HEK293 (cell line): ENCODE results near the gene KIDINS220.

Experiments
- CTCF ChIA-PET: fragments of 350-600 bp; formaldehyde crosslinking; extraction: SDS; loops from one replicate; lab custom pipeline; 2021; ENCODE audit warnings: antibody characterized with exemption; lab: Yijun Ruan, JAX
- POLR2A ChIA-PET: fragments of 300-600 bp; formaldehyde crosslinking; extraction: SDS; loops from one replicate; lab custom pipeline; 2020; ENCODE audit warnings: antibody characterized with exemption, inconsistent platforms; lab: Yijun Ruan, JAX
- H3K27ac ChIP-seq: fragments of 200-500 bp; sonication (Bioruptor generic); 2 replicates; pipeline ENCODE4 v1.5.1; 2014; ENCODE audit warnings: low read depth, low read length, control low read depth, inconsistent platforms; ENCODE audit errors: extremely low read depth
- H3K36me3 ChIP-seq, 2 experiments: fragments of 200-500 bp in 1 of 2; sonication (Bioruptor generic) in 1 of 2; 1 replicate in 1 of 2; 2 replicates in 1 of 2; pipeline ENCODE4 v1.5.1; 2014 to 2017; ENCODE audit warnings: inconsistent platforms in 2 of 2, low read length in 2 of 2; ENCODE audit not compliant: control insufficient read depth in 2 of 2, insufficient read depth in 1 of 2
- H3K4me1 ChIP-seq: fragments of 200-500 bp; sonication (Bioruptor generic); 2 replicates; pipeline ENCODE4 v1.5.1; 2014; ENCODE audit warnings: mild to moderate bottlenecking, low read length, inconsistent platforms; ENCODE audit not compliant: control insufficient read depth, insufficient read depth
- H3K4me3 ChIP-seq: 2 replicates; pipeline ENCODE4 v1.5.1; 2011; ENCODE audit warnings: low read depth, mild to moderate bottlenecking, control low read depth, low read length, moderate library complexity
- H3K9me3 ChIP-seq: fragments of 200-500 bp; sonication (Bioruptor generic); 2 replicates; pipeline ENCODE4 v1.5.1; 2014; ENCODE audit warnings: low read depth, low read length, inconsistent platforms; ENCODE audit not compliant: control insufficient read depth, insufficient read depth
- KLF1 ChIP-seq: fragments of 450-650 bp; formaldehyde crosslinking; IDR thresholded peaks from 2 replicates; pipeline ENCODE4 v1.5.1; 2016; ENCODE audit warnings: missing biosample characterization, missing genetic modification characterization
- SP7 ChIP-seq: fragments of 450-650 bp; formaldehyde crosslinking; IDR thresholded peaks from 2 replicates; pipeline ENCODE4 v1.5.1; 2016; ENCODE audit warnings: missing biosample characterization, missing genetic modification characterization
- ZEB2 ChIP-seq: fragments of 450-650 bp; formaldehyde crosslinking; IDR thresholded peaks from 2 replicates; pipeline ENCODE4 v1.5.1; 2016; ENCODE audit warnings: missing biosample characterization, missing genetic modification characterization
- ZNF10 ChIP-seq: fragments of 450-650 bp; formaldehyde crosslinking; IDR thresholded peaks from 2 replicates; pipeline ENCODE4 v1.5.1; 2017; ENCODE audit warnings: missing biosample characterization, missing genetic modification characterization
- ZNF292 ChIP-seq: fragments of 450-650 bp; formaldehyde crosslinking; IDR thresholded peaks from 2 replicates; pipeline ENCODE4 v1.5.1; 2016; ENCODE audit warnings: low read depth, missing biosample characterization, missing genetic modification characterization, borderline replicate concordance
- ZNF302 ChIP-seq: fragments of 450-650 bp; formaldehyde crosslinking; IDR thresholded peaks from 2 replicates; pipeline ENCODE4 v1.5.1; 2016; ENCODE audit warnings: missing biosample characterization, missing genetic modification characterization, low read depth
- ZNF341 ChIP-seq: fragments of 450-650 bp; formaldehyde crosslinking; IDR thresholded peaks from 2 replicates; pipeline ENCODE4; 2016; ENCODE audit warnings: low read depth, missing biosample characterization, missing genetic modification characterization
- ZNF544 ChIP-seq: fragments of 450-650 bp; formaldehyde crosslinking; IDR thresholded peaks from 2 replicates; pipeline ENCODE4 v1.5.0; 2017; ENCODE audit warnings: missing biosample characterization, missing genetic modification characterization
- ZNF626 ChIP-seq: fragments of 450-650 bp; sonication (Bioruptor Pico); formaldehyde crosslinking; IDR thresholded peaks from 2 replicates; pipeline ENCODE4 v1.5.1; 2018; ENCODE audit warnings: missing biosample characterization, missing genetic modification characterization, inconsistent platforms
- TF ChIP-seq, protein P1 (sequence below): fragments of 450-650 bp; formaldehyde crosslinking; IDR thresholded peaks from 2 replicates; pipeline ENCODE4 v1.5.1; 2016; ENCODE audit warnings: missing biosample characterization, missing genetic modification characterization, borderline replicate concordance
- TF ChIP-seq, protein P2 (sequence below): fragments of 450-650 bp; formaldehyde crosslinking; IDR thresholded peaks from 2 replicates; pipeline ENCODE4 v1.5.1; 2016; ENCODE audit warnings: missing biosample characterization, missing genetic modification characterization
- TF ChIP-seq, protein P3 (sequence below): fragments of 450-650 bp; formaldehyde crosslinking; conservative IDR thresholded peaks from 2 replicates; pipeline ENCODE4 v1.5.1; 2016; ENCODE audit warnings: low read depth, missing biosample characterization, missing genetic modification characterization

The KIDINS220 gene

DNA sequence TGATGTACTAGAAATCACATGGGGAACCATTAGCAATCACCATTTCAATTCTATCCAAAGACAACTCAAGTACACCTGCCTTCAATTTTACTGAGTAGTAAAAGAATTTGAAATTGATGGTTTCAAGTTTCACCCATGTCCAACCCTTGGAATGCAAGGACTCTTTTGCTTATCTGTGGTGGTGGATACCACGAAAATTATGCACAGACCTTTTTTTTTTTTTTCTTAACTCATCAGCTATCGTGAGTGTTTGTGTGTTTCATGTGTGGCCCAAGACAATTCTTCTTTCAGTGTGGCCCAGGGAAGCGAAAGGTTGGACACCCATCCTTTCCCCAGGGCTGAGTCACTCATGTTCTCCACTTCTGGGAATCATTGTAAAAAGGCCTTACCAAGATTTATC is 132.5 kb downstream of the KIDINS220 start:
- Histone ChIP-seq H3K4me1 (no peaks in the 10 kb centered on the region), H3K9me3 (no peaks in the 10 kb centered on the region), H3K4me3 (no peak overlapping the region), H3K27ac (no peak overlapping the region), H3K36me3 (no peaks in the 10 kb centered on the region)
- ChIA-PET POLR2A (interaction anchor here (1.0 kb wide), 1 partner anchor 23 kb away, joined by 3 read pairs; the partner anchor contains the start of gene ID2), CTCF (interaction anchor here (0.6 to 0.7 kb wide), 2 partner anchors 10 to 1129 kb away, joined by 3 read pairs; no protein-coding TSS in a partner anchor)
- TF ChIP-seq, protein P1, sequence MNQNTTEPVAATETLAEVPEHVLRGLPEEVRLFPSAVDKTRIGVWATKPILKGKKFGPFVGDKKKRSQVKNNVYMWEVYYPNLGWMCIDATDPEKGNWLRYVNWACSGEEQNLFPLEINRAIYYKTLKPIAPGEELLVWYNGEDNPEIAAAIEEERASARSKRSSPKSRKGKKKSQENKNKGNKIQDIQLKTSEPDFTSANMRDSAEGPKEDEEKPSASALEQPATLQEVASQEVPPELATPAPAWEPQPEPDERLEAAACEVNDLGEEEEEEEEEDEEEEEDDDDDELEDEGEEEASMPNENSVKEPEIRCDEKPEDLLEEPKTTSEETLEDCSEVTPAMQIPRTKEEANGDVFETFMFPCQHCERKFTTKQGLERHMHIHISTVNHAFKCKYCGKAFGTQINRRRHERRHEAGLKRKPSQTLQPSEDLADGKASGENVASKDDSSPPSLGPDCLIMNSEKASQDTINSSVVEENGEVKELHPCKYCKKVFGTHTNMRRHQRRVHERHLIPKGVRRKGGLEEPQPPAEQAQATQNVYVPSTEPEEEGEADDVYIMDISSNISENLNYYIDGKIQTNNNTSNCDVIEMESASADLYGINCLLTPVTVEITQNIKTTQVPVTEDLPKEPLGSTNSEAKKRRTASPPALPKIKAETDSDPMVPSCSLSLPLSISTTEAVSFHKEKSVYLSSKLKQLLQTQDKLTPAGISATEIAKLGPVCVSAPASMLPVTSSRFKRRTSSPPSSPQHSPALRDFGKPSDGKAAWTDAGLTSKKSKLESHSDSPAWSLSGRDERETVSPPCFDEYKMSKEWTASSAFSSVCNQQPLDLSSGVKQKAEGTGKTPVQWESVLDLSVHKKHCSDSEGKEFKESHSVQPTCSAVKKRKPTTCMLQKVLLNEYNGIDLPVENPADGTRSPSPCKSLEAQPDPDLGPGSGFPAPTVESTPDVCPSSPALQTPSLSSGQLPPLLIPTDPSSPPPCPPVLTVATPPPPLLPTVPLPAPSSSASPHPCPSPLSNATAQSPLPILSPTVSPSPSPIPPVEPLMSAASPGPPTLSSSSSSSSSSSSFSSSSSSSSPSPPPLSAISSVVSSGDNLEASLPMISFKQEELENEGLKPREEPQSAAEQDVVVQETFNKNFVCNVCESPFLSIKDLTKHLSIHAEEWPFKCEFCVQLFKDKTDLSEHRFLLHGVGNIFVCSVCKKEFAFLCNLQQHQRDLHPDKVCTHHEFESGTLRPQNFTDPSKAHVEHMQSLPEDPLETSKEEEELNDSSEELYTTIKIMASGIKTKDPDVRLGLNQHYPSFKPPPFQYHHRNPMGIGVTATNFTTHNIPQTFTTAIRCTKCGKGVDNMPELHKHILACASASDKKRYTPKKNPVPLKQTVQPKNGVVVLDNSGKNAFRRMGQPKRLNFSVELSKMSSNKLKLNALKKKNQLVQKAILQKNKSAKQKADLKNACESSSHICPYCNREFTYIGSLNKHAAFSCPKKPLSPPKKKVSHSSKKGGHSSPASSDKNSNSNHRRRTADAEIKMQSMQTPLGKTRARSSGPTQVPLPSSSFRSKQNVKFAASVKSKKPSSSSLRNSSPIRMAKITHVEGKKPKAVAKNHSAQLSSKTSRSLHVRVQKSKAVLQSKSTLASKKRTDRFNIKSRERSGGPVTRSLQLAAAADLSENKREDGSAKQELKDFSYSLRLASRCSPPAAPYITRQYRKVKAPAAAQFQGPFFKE (tag by site-specific recombination): no peak
- TF ChIP-seq ZNF302: no peak
- TF ChIP-seq ZEB2 (tag by site-specific recombination): no peak
- TF ChIP-seq, protein P2, sequence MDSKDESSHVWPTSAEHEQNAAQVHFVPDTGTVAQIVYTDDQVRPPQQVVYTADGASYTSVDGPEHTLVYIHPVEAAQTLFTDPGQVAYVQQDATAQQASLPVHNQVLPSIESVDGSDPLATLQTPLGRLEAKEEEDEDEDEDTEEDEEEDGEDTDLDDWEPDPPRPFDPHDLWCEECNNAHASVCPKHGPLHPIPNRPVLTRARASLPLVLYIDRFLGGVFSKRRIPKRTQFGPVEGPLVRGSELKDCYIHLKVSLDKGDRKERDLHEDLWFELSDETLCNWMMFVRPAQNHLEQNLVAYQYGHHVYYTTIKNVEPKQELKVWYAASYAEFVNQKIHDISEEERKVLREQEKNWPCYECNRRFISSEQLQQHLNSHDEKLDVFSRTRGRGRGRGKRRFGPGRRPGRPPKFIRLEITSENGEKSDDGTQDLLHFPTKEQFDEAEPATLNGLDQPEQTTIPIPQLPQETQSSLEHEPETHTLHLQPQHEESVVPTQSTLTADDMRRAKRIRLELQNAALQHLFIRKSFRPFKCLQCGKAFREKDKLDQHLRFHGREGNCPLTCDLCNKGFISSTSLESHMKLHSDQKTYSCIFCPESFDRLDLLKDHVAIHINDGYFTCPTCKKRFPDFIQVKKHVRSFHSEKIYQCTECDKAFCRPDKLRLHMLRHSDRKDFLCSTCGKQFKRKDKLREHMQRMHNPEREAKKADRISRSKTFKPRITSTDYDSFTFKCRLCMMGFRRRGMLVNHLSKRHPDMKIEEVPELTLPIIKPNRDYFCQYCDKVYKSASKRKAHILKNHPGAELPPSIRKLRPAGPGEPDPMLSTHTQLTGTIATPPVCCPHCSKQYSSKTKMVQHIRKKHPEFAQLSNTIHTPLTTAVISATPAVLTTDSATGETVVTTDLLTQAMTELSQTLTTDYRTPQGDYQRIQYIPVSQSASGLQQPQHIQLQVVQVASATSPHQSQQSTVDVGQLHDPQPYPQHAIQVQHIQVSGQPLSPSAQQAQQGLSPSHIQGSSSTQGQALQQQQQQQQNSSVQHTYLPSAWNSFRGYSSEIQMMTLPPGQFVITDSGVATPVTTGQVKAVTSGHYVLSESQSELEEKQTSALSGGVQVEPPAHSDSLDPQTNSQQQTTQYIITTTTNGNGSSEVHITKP (tag by site-specific recombination): no peak
- TF ChIP-seq ZNF292: no peak
- TF ChIP-seq ZNF10 (tag by site-specific recombination): no peak
- TF ChIP-seq ZNF341: no peak
- no peak for TF ChIP-seq ZNF544 (tag by site-specific recombination)
- TF ChIP-seq ZNF626: no peak
- no peak for TF ChIP-seq SP7 (tag by site-specific recombination)
- no peak for TF ChIP-seq KLF1 (tag by site-specific recombination)
- TF ChIP-seq, protein P3, sequence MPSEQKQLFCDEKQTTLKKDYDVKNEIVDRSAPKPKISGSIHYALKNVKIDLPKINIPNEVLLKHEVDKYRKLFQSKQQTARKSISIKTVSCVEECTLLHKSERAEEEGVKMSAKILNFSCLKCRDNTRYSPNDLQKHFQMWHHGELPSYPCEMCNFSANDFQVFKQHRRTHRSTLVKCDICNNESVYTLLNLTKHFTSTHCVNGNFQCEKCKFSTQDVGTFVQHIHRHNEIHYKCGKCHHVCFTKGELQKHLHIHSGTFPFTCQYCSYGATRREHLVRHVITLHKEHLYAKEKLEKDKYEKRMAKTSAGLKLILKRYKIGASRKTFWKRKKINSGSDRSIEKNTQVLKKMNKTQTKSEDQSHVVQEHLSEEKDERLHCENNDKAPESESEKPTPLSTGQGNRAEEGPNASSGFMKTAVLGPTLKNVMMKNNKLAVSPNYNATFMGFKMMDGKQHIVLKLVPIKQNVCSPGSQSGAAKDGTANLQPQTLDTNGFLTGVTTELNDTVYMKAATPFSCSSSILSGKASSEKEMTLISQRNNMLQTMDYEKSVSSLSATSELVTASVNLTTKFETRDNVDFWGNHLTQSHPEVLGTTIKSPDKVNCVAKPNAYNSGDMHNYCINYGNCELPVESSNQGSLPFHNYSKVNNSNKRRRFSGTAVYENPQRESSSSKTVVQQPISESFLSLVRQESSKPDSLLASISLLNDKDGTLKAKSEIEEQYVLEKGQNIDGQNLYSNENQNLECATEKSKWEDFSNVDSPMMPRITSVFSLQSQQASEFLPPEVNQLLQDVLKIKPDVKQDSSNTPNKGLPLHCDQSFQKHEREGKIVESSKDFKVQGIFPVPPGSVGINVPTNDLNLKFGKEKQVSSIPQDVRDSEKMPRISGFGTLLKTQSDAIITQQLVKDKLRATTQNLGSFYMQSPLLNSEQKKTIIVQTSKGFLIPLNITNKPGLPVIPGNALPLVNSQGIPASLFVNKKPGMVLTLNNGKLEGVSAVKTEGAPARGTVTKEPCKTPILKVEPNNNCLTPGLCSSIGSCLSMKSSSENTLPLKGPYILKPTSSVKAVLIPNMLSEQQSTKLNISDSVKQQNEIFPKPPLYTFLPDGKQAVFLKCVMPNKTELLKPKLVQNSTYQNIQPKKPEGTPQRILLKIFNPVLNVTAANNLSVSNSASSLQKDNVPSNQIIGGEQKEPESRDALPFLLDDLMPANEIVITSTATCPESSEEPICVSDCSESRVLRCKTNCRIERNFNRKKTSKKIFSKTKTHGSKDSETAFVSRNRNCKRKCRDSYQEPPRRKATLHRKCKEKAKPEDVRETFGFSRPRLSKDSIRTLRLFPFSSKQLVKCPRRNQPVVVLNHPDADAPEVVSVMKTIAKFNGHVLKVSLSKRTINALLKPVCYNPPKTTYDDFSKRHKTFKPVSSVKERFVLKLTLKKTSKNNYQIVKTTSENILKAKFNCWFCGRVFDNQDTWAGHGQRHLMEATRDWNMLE (tag by site-specific recombination): no peak
